Epithelial cell of proximal tubule (primary cell): ENCODE results near the gene DOCK2. TPM values are rescaled to one million over a fixed set of nuclear protein-coding genes. Genes with fewer than 3 reads are reported as not detected.

Experiments used
- DNase-seq: peaks from one replicate; pipeline ENCODE4 v3.0.0-alpha.2; 2011; ENCODE audit warnings: low read depth
- H3K4me3 ChIP-seq: 2 replicates; pipeline ENCODE4 v1.5.1; 2011; ENCODE audit warnings: low read depth, mild to moderate bottlenecking, low read length
- CTCF ChIP-seq: conservative IDR thresholded peaks from 2 replicates; pipeline ENCODE4 v1.5.1; 2012; ENCODE audit warnings: low read depth, mild to moderate bottlenecking, low read length
- total RNA-seq: library from RNA; depleted of rRNA; stranded (reverse); fragments of >200 nt; gene quantifications from 2 replicates; pipeline ENCODE4 v1.2.3, GENCODE V29; 2015

Gene DOCK2
- total RNA-seq, 1 donor from 2014 or later = 30.4 TPM

- no peak overlapping the region for H3K4me3 ChIP-seq
- TF ChIP-seq CTCF = no peak
- no peak for DNase-seq
Observed at GRCh38 chr5:170078931-170079330, 441.9 kb downstream of the DOCK2 start.

GRCh38 chr5:170080217-170080616 lies 443.1 kb downstream of the DOCK2 start:
- no peak for DNase-seq
- no peak for TF ChIP-seq CTCF
- no peak overlapping the region for H3K4me3 ChIP-seq

GRCh38 chr5:170080786-170081445 lies 443.8 kb downstream of the DOCK2 start:
- DNase-seq = no peak
- TF ChIP-seq CTCF = no peak
- no peak overlapping the region for H3K4me3 ChIP-seq

- no peak for DNase-seq
- no peak for TF ChIP-seq CTCF
- H3K4me3 ChIP-seq = no peak overlapping the region
Observed at GRCh38 chr5:170081616-170082015, 444.5 kb downstream of the DOCK2 start.

- no peak for DNase-seq
- H3K4me3 ChIP-seq = no peak overlapping the region
- TF ChIP-seq CTCF = no peak
Observed at GRCh38 chr5:170082701-170083100, 445.6 kb downstream of the DOCK2 start.

GRCh38 chr5:170087168-170087817 lies 450.2 kb downstream of the DOCK2 start:
- DNase-seq = no peak

More at GRCh38 chr5:170087168-170087817, 450.2 kb downstream of the DOCK2 start:
- no peak for TF ChIP-seq CTCF
- no peak overlapping the region for H3K4me3 ChIP-seq
